Osteocyte (in vitro differentiated cells): ENCODE measurements around the gene INPP4B. TPM values are rescaled to one million over a fixed set of nuclear protein-coding genes. Genes with fewer than 3 reads are reported as not detected.

ENCODE experiments used
- DNase-seq: peaks from one replicate; pipeline ENCODE4 v3.0.0; 2021; ENCODE audit warnings: mixed read lengths; ENCODE audit not compliant: unreplicated experiment; ENCODE audit errors: extremely low spot score
- H3K27ac Mint-ChIP-seq: one replicate; pipeline ENCODE4 v1.8.0; 2021; ENCODE audit warnings: mild to moderate bottlenecking, mixed read lengths; ENCODE audit not compliant: unreplicated experiment
- H3K27me3 Mint-ChIP-seq: one replicate; pipeline ENCODE4 v1.8.0; 2021; ENCODE audit warnings: mixed read lengths; ENCODE audit not compliant: unreplicated experiment
- H3K36me3 Mint-ChIP-seq: one replicate; pipeline ENCODE4 v1.8.0; 2021; ENCODE audit warnings: mixed read lengths; ENCODE audit not compliant: unreplicated experiment
- H3K4me1 Mint-ChIP-seq: one replicate; pipeline ENCODE4 v1.8.0; 2021; ENCODE audit warnings: mixed read lengths; ENCODE audit not compliant: unreplicated experiment
- H3K4me3 Mint-ChIP-seq: one replicate; pipeline ENCODE4 v1.8.0; 2021; ENCODE audit warnings: mild to moderate bottlenecking, moderate library complexity, mixed read lengths; ENCODE audit not compliant: unreplicated experiment
- H3K9me3 Mint-ChIP-seq: one replicate; pipeline ENCODE4 v1.8.0; 2021; ENCODE audit warnings: mixed read lengths; ENCODE audit not compliant: unreplicated experiment
- total RNA-seq: library from RNA; stranded (reverse); gene quantifications from 2 replicates; pipeline ENCODE4 v1.2.1, GENCODE V29; 2021
- TF ChIP-seq, protein P1 (sequence below): fragments of 200-600 bp; sonication (generic); IDR thresholded peaks from 2 replicates; pipeline ENCODE4 v1.5.0; 2021; ENCODE audit warnings: antibody characterized with exemption, mild to moderate bottlenecking, moderate library complexity

Gene INPP4B
- total RNA-seq, 1 donor from 2014 or later = 10.9 TPM

DNA sequence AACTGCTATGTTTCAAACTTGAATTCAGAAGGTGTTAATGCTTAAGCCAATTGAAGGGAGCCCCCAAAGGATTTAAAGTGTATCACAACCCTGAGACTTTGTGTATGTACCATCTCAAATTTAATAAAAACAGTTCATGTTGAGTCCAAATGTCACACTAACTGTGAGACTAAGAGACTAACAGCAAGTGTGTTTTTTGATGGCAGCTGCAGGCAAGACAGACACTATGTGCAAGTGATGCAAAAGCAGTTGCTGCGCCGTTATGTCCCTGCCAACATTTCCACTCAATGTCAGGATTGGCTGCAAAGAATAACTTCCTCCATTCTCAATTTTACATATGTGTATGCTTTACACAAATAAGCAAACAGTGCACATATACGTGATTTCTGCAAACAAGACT lies 615.1 kb downstream of the INPP4B start:
- no peak overlapping the region for H3K27ac Mint-ChIP-seq
- no peak for DNase-seq
- H3K9me3 Mint-ChIP-seq = no peaks in the 10 kb centered on the region
- no peaks in the 10 kb centered on the region for H3K36me3 Mint-ChIP-seq
- H3K27me3 Mint-ChIP-seq = no peaks in the 10 kb centered on the region
- TF ChIP-seq, protein P1, sequence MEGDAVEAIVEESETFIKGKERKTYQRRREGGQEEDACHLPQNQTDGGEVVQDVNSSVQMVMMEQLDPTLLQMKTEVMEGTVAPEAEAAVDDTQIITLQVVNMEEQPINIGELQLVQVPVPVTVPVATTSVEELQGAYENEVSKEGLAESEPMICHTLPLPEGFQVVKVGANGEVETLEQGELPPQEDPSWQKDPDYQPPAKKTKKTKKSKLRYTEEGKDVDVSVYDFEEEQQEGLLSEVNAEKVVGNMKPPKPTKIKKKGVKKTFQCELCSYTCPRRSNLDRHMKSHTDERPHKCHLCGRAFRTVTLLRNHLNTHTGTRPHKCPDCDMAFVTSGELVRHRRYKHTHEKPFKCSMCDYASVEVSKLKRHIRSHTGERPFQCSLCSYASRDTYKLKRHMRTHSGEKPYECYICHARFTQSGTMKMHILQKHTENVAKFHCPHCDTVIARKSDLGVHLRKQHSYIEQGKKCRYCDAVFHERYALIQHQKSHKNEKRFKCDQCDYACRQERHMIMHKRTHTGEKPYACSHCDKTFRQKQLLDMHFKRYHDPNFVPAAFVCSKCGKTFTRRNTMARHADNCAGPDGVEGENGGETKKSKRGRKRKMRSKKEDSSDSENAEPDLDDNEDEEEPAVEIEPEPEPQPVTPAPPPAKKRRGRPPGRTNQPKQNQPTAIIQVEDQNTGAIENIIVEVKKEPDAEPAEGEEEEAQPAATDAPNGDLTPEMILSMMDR = no peak
- no peak overlapping the region for H3K4me3 Mint-ChIP-seq
- H3K4me1 Mint-ChIP-seq = no peaks in the 10 kb centered on the region

DNA sequence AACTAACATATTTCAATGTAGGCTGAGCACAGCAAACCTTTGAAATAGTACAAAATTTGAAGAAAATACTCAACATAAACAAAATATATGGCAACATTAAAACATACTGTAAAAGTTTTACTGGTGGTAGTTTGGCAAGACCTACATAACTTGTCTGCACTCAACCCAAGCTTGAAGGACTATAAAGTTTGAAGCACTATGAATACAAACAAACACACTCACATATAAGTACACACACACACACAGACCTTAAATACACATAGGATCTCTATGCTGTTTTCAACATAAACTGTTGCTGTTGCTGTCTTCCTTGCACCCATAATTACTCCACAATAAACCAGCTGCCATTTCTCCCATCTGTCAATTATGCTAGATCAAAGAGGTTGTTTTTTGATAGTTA lies 620.1 kb downstream of the INPP4B start:
- DNase-seq = no peak
- H3K27me3 Mint-ChIP-seq = no peaks in the 10 kb centered on the region
- H3K4me1 Mint-ChIP-seq = no peaks in the 10 kb centered on the region
- TF ChIP-seq, protein P1 = no peak
- no peaks in the 10 kb centered on the region for H3K9me3 Mint-ChIP-seq
- no peaks in the 10 kb centered on the region for H3K36me3 Mint-ChIP-seq
- H3K27ac Mint-ChIP-seq = no peak overlapping the region
- H3K4me3 Mint-ChIP-seq = no peak overlapping the region

DNA sequence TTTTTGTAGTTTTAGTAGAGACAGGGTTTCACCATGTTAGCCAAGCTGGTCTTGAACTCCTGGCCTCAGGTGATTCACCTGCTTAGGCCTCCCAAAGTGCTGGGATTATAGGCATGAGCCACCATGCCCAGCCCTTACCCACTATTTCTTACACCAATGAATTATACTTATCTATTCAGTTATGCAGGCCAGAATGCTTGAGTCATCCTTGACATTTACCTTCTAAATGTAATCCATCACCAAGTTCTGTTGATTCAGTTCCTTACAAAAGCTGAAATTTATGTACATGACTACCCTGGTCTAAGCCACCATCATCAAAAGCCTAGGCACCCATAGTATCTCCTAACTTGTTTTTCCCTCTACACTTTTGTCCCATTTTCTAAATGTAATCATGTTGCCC lies 624.0 kb downstream of the INPP4B start:
- H3K4me3 Mint-ChIP-seq = no peak overlapping the region
- peaks cover 5% of the 10 kb centered on the region for H3K9me3 Mint-ChIP-seq
- H3K36me3 Mint-ChIP-seq = no peaks in the 10 kb centered on the region
- TF ChIP-seq, protein P1 = no peak
- no peaks in the 10 kb centered on the region for H3K4me1 Mint-ChIP-seq
- no peaks in the 10 kb centered on the region for H3K27me3 Mint-ChIP-seq
- no peak overlapping the region for H3K27ac Mint-ChIP-seq
- no peak for DNase-seq

DNA sequence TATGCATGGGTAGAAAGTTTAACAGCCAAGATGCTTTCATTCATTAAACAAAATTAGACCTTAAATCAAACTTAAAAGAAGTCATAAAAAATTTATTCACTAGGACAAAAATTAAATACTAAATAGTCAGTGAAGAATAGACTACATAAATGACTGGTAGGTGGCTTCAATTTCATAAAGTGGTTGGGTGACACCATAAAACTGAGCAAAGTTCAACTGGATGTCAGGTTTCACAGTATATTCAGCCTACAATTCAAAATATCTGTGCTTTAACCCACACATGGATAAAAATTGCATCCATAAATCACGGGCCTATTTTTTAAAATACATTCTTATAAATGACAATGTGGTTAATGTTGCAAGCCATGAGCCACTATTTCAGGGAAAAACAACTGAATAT lies 627.4 kb downstream of the INPP4B start:
- no peaks in the 10 kb centered on the region for H3K4me1 Mint-ChIP-seq
- H3K36me3 Mint-ChIP-seq = no peaks in the 10 kb centered on the region
- H3K9me3 Mint-ChIP-seq = peaks cover 5% of the 10 kb centered on the region
- H3K4me3 Mint-ChIP-seq = no peak overlapping the region
- TF ChIP-seq, protein P1 = no peak
- DNase-seq = no peak
- no peaks in the 10 kb centered on the region for H3K27me3 Mint-ChIP-seq
- no peak overlapping the region for H3K27ac Mint-ChIP-seq

DNA sequence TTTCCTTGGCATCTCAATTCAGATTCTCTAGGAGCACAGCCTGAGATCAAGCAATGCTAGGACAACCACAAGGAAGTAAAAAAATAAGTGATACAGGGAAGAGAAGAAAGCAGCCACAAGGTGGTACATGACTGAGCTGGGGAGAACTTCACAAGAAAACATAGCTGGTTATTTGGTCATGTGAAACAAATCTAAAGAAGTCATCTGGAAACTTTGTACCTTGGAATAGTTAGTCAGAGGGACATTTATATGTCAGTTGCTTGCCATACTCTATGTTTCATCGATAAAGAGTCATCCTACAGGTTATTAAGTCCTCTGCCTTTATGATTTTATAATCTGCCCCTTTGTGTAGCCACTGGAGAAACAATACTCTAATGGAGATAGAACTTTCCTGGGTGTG lies 634.7 kb downstream of the INPP4B start:
- no peaks in the 10 kb centered on the region for H3K9me3 Mint-ChIP-seq
- H3K36me3 Mint-ChIP-seq = no peaks in the 10 kb centered on the region
- TF ChIP-seq, protein P1 = no peak
- no peak overlapping the region for H3K27ac Mint-ChIP-seq
- DNase-seq = no peak
- no peak overlapping the region for H3K4me3 Mint-ChIP-seq
- no peaks in the 10 kb centered on the region for H3K4me1 Mint-ChIP-seq
- no peaks in the 10 kb centered on the region for H3K27me3 Mint-ChIP-seq
